Glomerular visceral epithelial cell (primary cell): ENCODE data around the gene FKBP4.
A peak's percentile ranks its signal among the peaks of the same experiment; 100 is the strongest.

Source experiments
- DNase-seq: peaks from one replicate; pipeline ENCODE4 v3.0.0-alpha.2; 2016; ENCODE audit errors: extremely low spot score

The FKBP4 gene

DNA sequence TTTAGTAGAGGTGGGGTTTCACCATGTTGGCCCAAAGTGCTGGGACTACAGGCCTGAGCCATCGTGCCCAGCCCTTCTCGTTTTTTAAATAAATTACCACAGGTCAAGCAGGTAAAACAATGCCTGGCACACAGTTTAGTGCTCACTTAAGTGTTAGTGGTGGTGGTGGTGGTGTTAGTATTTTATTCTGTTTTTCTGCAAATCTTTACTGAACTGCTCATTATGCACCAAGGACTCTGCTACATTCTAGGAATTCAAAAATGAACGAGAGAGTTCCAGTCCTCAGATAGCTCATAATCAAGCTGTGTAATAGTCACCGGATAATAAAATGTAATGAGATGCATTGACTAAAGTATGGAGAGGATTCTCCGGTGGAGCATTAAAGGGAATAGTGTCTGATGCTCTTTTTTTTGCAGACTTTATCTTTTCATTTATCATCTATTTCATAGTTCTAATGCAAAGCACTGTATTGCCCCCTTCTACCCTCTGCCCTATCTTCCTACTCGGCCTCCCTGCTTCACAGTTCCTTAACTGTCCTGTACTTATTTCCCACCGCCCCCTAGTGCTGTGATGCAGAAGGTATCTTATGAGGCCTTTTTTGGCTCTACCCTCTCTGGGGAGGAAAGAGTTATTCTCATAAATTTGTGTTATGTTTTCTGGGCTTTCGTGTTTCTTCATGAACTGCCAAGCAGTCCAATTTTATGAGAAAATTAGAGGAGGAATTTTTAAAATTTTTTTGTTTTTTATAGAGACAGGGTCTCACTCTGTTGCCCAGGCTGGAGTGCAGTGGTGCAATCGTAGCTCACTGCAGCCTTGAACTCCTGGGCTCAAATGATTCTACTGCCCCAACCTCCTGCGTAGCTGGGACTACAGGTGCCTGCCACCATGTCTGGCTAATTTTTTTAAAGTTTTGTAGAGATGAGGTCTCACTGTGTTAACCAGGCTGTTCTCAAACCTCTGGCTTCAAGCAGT is 18.7 kb downstream of the FKBP4 start:
- peak; percentile 59 for DNase-seq

GRCh38 chr12:2819810-2820209 is 25.0 kb downstream of the FKBP4 start:
- DNase-seq = no peak

GRCh38 chr12:2820432-2820831 is 25.7 kb downstream of the FKBP4 start:
- no peak for DNase-seq

DNA sequence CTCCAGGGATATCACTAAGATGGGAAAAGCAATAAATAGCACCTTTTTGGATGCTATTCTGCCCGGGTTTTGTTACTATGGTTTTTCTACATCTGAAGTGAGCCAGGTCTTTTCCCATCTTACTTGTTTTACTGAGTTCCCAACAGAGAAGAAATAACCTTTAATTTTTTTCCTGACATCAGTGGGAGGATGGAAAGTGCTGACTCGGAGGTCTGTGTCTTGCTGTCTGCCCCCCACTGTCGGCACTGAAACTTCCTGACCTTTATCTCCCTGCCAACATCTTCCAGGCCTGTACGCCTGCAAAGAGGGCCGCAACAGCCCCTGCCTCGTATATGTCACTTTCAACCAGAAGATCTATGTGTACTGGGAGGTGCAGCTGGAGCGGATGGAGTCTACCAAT is 28.7 kb downstream of the FKBP4 start:
- no peak for DNase-seq

- no peak for DNase-seq
These were observed 29.8 kb downstream of the FKBP4 start for GRCh38 chr12:2824541-2824940.

DNA sequence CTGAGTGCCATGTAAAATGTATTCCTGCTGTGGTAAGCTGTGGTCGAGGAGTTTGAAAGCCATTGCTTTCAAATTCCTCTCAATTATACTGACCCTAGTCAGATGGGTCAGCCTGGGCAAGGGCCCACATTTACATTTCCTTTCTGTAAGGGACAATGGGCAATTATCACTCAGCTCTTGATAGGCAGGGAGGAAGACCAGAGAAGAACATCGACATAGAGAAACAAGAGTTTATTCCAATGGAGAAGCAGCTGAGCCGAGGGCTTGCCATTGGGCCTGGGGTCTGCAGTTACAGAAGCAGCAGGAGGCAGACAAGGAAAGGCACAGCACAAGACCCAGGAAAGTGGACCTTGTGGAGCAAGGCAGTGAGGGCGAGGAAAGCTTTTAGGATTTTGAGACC is 30.4 kb downstream of the FKBP4 start:
- DNase-seq = no peak

- no peak for DNase-seq
These were observed 31.3 kb downstream of the FKBP4 start for GRCh38 chr12:2826036-2826435.

- no peak for DNase-seq
These were observed 32.1 kb downstream of the FKBP4 start for GRCh38 chr12:2826721-2827515.

DNA sequence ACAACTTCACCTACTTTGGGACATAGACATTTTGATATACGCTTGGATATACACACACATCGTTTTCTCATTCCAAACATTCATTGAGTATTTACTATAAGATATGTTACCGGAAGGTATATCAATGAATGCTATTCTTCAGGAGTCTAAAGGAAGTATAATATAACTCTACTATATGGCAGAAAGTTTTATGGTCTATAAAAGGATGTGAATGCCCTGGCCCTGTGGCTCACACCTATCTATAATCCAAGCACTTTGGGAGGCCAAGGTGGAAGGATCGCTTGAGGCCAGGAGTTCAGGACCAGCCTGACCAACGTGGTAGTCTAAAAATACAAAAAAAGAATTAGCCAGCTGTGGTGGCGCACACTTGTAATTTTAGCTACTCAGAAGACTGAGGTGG is 34.5 kb downstream of the FKBP4 start:
- DNase-seq = no peak

DNA sequence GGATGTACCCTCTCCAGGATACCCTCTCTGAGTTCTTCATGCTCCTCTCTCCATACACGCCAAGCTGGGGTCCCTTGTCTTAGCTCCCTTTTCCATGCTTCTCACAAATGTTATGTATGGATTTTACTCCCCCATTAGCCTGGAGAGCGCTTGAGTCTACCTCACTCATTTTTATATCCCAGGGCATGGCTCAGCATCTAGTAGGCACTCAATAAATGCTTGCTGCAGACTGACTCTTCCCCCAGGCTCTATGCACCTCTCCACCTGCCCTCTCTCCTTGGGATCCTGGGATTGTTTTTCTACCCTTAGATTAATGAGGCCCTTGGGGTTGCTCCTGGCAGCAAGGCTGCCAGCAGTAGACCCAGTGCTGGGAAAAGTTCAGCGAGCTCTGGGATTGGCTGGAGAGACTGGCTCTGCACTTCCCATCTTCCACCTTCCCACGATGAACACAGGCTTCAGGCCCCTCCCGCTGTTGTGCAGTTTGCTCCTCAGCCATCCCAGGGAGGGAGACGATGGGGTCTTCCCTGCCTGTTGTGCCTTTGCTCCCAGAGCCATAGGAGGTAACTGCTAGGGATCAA is 37.9 kb downstream of the FKBP4 start:
- DNase-seq = no peak

GRCh38 chr12:2833327-2833726 is 38.6 kb downstream of the FKBP4 start:
- DNase-seq = no peak

- no peak for DNase-seq
These were observed 39.0 kb downstream of the FKBP4 start for GRCh38 chr12:2833810-2834209.

DNA sequence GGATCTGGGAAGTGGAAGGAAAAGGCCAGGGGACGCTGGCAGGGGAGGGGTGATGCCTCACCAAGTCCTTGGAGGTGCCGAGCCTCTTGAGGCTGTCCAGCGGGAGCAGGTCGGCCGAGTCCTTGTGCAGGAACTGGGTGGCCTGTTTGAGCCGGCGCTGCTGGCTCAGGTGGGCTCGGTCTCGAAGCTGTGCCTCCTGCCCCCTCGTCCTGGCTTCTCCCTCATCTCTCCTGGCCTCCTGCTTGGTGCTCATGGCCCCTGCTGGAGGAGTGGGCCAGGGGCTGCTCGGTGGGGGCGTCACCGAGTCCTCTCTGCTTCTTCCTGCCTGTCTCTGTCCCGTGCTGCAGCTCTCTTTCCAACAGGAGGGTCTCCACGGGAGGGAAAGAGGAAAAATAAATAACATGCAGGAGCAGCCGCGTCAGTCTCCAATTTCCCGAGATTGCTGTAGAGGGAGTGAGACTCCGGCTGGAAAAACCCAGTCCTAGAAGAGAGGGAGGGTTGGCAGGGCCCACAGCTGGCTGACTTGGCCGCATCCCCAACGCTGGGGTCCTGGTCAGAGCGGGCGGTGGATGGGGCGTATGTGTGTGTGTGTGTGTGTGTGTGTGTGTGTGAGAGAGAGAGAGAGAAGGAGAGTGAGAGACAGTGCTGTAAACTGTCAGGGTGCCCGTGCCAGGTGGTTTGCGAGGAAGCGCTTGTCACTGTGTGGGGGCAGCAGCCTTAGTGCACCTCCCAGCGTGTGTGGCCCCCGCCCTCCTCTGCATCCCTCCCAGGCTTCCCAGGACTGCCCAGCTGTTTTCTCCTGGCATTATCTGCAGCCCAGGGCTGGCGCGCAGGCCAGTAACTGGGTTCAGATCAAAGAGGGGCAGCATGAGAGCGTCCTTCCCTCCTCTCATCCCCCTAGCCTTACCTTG is 40.1 kb downstream of the FKBP4 start, which contains the start of gene NRIP2:
NRIP2 (minus strand) TSS at position 455 of the 911 bp plus-strand sequence; CDS start at position 403, 52 bp downstream.
- no peak for DNase-seq

- no peak for DNase-seq
These were observed 41.1 kb downstream of the FKBP4 start for GRCh38 chr12:2835691-2836403.

DNA sequence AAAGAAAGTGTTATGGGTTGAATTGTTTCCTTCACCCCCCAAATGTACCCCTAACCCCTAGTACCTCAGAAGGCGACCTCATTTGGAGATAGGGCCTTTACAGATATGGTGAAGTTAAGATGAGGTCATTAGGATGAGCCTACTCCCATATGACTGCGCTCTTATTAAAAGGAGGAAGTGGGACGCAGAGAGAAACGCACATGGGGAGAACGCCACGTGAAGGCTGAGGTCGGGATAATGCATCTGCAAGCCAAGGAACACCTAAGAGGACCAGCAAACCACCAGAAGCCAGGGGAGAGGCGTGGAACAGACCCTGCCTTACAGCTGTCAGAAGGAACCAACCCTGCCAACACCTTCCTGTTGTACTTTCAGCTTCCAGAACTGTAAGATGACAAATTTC is 41.8 kb downstream of the FKBP4 start:
- DNase-seq = no peak

DNA sequence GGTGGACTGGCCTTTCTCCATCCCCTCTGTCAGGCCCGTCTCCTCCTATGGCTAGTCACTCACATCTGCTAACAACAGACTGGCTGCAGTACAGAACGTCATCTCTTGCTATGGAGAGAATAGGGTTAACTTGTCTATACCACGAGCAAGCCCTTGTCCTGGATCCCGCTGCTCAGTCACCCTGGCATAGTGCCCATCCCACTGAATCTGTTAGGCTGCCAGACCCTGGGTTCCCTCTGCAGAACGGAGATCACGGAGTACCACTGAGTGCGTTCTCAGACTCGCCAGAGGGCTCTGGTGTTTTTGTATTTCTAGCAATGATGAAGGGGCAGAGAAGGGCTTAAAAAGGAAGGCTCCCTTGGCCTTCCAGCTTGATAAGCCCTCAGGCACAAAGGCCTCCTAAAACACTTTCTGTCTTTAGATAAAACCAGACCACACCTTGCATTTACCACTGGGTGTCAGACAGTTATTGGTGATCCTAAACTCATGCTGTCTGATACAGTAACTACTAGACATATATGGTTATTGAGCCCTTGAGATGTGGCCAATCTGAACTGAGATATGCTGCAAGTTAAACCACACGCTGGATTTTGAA is 46.4 kb downstream of the FKBP4 start:
- no peak for DNase-seq

DNA sequence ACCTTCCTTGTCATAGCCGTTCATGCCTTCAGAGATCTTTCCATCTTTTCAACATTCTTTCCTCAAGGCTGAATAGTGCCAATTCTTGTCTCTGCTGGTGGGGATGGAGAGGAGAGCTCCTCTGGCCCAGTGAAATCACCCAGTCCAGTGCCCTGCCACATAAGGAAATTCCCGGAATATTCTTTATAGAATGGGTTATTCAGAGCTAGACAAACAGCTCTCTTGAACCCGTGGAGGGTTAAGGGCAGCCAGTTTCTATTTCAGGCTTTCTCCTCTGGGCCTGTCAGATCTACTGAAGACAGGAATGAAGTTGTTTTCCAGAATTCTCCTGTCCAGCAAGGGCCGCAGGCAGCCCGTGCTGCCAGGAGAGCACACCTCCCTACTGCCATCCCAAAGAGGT is 48.2 kb downstream of the FKBP4 start:
- no peak for DNase-seq

DNA sequence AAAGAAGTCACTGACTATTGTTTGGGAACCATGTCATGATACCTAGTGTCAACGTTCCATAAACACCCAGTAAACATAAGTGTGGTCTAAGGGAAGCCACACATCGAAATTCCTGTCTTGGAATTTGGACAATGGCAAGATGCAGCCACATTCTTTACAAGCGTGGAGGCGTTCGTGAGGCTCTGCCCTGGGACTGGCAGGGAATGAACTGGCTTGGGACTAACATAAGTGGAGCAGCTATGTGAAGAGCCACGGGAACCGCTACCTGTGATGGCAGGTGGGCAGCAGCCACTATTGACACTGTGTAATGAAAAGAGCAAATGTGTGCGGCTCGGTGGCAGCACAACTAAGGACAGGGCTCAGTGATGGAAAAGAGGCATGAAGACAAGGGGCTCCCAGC is 50.0 kb downstream of the FKBP4 start:
- DNase-seq = no peak

DNA sequence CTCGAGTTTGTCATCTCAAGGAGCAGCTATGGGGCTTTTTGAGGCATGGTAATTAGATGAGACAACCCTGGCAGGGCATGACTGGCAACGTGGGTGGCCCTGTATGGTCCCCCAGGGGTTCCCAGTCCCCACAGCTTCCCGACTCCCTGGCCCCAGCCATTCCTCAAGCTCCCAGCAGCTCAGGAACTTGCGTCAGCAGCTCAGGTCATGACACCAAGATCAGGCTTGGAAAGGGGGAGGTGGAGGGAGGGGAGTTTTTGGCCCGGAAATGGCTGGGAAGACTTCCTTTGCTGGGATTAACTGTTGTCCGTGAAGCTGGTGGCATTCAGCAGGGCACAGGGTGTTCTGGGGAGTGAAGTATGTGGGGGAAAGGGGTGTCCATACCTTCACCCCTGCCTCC is 50.5 kb downstream of the FKBP4 start:
- no peak for DNase-seq

DNA sequence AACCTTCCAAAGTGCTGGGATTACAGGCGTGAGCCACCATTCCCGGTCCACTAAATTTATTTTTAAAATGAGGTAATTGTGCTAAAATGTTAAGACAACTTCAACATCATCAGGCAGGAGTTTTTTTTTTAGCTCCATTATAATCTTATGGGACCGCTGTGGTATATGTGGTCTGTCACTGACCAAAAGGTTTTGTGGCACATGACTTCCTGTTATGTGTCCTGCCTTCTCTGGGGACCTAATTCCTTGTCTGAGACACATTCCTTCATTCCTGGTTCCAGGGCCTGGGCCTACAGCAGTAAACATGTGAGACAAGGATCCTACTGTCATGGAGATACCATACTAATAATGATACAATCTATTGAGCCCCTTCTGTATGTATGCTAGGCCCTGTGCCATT is 57.2 kb downstream of the FKBP4 start:
- no peak for DNase-seq
